Inflammatory macrophage treated with lipopolysaccharide for 4 hours (primary cell): ENCODE measurements around the gene PLXDC1.
A peak's percentile ranks its signal among the peaks of the same experiment; 100 is the strongest.
"Not testable (repeated sequence)": the region's sequence is repeated elsewhere in the genome, so short reads cannot be mapped to it uniquely, and the experiment has no call there.

Experiments used
- DNase-seq: peaks from one replicate; pipeline ENCODE4 v3.0.0-alpha.2; 2020

PLXDC1 gene

DNA sequence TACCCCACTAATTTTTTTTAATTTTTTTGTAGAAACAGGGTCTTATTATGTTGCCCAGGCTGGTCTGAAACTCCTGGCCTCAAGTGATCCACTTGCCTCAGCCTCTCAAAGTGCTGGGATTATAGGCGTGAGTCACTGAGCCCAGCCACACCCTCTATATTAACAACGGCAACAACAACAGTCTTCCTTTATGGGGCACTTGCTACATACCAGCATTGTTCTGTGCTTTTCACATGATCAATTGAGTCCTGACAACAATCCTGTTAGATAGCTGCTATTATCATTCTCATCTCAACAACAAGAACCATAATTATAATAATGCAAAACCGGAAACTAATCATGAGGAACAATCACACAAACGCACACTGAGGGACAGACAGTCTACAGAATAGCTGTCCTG lies 27.1 kb upstream of the PLXDC1 start:
- DNase-seq = no peak

DNA sequence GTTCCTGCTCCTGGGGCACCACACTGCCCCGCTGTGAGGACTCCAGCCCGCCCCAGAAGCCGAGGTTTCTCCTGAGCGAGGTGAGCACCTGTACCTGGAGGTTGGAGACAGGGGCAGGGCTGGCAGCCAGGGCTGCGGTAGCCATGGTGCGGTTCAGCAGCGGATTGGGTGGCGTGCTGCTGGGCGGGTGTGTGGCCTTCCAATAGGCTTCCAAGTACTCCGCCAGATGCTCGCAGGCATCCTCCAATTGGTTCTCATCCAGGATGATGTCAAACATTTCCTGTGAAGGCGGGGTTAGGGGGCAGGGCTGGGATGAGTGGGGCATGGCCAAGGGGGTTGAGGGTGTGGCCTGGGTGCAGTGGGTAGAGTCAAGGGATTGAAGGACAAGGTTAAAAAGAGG lies 25.8 kb upstream of the PLXDC1 start:
- no peak for DNase-seq

DNA sequence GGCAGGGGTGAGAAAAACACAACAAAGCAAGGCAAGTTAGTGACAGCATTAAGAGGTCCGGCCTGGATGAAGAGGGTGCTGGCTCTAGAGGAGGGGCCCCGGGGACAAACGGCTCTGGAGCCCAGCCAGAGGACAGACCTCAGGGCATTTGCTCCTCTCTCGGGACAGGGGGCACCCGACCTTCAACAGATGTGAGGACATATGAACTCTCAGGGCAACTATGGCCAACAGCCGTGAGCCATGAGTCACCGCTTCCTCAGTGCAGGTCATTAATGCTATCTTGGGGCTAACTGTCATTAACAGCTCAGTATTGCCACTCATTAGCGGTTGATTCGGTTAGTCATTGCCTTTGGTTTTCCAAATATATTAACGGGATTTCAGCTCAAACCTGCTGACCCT lies 24.3 kb upstream of the PLXDC1 start:
- DNase-seq = peak; percentile 40

DNA sequence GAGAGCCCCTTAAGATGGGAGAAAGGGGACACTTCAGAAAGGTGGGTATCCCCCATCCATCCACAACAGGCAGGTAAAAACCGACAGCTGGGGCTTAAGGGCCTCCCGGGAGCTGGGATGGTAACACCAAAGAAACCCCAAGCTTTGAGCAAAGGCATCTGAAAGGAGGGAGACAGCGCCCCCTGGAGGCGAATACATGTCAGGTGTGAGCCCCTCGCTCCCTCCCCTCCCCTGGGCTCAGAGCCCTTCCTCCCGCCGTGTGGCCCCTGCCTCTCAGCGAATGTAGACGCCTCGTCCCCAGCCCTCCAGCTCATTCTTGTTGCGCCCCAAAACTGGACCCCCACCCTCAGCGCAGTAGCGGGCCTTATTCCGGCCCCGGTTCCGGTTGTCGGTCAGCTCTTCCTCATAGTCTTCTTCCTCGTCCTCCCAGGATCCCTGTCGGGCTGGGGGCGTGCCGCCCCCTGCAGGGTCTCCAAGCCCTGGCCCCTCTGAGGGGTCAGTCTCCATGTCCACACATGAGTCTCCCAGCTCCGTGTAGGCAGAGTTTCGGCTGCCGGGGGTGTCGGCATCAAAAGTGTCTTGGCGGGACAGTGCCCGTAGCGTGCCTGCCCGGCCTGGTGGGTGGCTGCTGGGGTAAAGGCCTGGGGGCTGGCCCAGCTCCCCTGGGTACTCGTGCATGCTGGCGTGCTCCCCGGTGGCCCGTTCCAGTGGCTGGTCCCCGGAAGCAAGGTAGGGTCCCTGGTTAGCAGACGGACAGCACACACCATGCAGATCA lies 23.7 kb upstream of the PLXDC1 start:
- peak; percentile 60 for DNase-seq

DNA sequence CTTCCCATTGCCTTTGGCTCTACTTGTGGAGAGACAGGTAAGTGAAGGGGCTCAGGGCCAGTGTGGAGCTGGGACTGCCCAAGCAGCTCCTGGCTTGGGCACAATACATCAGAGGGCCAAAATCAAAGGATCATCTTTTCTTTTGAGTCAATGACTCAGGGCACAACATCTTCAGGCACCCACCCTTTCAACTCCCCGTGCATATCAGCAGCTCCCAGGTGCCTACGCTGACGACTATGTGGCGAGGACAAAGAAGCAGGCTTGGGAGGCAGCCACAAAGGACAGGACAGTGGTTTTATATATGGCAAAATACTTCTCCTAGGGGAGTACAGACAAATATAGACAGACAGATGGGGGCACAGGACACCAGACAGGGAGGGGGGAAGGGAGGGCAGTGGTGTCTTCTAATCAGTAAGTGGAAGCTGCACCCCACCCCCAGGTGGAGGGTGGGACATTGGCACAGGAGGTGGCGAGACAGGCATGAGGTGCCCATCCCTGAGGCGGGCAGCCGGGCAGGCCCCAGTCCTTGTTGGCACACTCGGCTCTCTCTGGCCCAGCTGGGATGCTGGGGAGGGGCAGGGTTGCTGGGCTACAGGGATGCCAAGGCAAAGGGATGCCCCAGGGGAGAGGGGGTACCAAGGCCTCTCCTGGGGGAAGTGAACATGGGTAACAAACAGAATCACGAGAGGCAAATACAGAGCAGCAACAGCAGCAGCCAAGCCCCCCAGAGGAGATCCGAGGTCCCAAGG lies 22.3 kb upstream of the PLXDC1 start:
- DNase-seq = no peak

DNA sequence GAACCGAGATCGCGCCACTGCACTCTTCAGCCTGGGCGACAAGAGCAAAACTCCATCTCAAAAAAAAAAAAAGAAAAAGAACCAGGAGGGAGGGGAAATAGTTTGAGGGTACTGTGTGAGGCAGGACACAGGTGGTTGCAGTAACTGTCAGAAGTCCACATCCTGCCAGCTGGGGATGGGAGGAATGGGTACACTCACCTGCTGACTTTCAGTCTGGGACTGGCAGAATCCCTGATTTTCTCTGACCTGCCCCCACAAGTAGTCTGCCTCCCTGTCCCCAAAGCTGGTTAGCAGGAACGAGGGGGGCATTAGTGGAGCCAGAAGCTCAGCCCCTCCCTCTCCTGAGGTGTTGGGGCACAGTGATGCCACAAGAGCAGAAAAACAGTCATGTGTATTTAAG lies 21.6 kb upstream of the PLXDC1 start:
- no peak for DNase-seq

DNA sequence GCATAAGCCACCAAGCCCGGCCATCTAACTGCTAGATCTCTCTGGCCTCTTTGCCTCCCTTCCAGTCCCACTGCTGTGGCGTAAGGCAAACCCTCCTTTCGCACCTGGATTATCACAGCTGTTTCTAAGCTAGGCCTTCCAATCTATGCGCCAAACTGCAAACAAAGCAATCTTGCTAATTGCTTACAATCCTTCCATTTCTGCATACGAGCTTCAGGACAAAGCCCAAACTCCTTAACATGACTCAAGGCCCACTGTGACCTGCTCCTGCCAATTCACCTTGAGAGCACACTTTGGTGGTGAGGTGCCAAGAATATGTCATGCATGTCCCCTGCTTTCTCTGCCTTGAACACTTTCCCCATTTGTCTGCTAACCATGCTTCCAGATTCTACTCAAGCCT lies 20.5 kb upstream of the PLXDC1 start:
- DNase-seq = no peak

DNA sequence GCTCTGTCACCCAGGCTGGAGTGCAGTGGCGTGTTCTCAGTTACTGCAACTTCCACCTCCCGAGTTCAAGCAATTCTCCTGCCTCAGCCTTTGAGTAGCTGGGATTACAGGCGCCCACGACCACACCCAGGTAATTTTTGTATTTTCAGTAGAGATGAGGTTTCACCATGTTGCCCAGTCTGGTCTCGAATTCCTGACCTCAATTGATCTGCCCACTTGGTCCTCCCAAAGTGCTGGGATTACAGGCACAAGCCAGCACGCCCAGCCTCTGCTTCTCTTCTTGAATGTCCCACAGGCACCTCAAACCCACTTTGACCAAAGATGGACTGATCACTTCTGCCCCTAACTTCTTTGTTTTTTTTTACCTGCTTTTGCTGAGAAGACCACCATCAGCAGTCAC lies 19.1 kb upstream of the PLXDC1 start:
- no peak for DNase-seq

DNA sequence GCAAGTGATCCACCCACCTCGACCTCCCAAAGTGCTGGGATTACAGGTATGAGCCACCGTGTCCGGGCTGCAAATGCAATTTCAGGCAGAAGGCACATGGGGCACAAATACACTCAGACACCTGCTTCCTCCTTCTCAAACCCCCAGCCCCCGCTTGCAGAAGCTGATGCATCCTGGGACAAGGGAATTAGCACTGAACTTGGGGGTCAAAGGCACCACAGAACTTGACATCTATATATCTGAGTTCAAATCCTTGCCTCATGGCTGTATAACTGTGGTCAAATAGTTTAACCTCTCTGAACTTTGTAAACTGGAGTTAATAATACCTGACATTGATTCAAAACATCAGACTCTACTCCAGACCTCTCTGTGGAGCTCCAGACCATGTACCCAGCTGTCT lies 18.7 kb upstream of the PLXDC1 start:
- no peak for DNase-seq

DNA sequence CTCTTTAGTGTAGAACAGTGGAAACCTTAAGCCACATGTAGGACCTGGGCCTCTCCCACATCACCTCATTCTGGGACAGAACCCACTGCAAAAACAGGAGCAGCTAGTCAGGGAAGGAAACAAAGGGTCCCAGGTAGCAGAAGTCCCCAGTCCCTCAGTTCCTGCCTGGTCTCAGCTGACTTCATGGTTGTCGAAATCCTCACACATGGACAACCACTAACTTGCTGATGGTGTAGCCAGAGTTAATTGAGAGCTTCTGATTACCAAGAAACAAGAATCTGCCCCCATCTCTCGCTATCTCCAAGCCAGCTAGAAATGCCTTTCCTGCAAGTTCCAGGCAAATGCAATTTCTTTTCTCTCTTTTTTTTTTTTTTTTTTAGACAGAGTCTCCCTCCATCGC lies 18.1 kb upstream of the PLXDC1 start:
- DNase-seq = no peak

DNA sequence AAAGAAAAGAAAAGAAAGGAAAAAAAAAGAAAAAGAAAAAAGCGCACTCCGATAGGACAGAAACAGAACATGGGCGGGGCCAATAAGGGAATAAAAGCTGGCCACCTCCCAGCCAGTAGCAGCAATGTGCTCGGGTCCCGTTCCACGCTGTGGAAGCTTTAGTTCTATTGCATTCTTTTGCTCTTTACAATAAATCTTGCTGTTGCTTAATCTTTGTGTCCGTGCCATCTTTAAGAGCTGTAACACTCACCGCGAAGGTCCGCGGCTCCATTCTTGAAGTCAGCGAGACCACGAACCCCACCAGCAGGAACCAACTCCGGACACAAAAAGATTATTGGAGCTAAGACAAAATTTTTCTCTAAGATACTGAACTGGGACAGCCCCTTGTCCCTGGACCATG lies 17.7 kb upstream of the PLXDC1 start:
- DNase-seq = no peak

DNA sequence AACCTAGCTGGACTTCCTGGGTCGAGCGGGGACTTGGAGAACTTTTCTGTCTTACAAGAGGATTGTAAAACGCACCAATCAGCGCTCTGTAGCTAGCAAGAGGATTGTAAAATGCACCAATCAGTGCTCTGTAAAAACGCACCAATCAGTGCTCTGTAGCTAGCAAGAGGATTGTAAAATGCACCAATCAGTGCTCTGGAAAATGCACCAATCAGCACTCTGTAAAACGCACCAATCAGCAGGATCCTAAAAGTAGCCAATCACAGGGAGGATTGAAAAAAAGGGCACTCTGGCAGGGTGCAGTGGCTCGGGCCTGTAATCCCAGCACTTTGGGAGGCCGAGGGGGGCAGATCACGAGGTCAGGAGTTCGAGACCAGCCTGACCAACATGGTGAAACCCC lies 17.1 kb upstream of the PLXDC1 start:
- not testable (repeated sequence) for DNase-seq

DNA sequence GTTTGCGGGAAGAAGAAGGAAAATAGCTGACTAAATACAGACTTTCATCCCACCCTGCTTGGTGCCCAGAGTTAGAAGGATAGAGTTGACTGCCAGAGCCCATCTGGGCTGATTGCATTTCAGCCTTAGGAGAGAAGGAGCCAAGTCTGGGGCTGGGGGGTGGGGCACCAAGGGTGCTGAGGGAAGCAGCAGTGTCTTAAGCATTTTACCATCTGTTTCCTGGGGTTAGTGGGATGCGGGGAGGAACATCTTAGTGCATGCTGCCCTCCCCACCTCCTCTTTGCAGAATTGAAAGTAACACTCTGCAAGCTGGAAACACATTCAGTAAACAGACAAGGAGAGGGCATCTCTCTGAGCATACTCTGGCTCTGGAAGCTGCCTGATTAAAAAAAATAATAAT lies 16.0 kb upstream of the PLXDC1 start:
- peak; percentile 34 for DNase-seq

DNA sequence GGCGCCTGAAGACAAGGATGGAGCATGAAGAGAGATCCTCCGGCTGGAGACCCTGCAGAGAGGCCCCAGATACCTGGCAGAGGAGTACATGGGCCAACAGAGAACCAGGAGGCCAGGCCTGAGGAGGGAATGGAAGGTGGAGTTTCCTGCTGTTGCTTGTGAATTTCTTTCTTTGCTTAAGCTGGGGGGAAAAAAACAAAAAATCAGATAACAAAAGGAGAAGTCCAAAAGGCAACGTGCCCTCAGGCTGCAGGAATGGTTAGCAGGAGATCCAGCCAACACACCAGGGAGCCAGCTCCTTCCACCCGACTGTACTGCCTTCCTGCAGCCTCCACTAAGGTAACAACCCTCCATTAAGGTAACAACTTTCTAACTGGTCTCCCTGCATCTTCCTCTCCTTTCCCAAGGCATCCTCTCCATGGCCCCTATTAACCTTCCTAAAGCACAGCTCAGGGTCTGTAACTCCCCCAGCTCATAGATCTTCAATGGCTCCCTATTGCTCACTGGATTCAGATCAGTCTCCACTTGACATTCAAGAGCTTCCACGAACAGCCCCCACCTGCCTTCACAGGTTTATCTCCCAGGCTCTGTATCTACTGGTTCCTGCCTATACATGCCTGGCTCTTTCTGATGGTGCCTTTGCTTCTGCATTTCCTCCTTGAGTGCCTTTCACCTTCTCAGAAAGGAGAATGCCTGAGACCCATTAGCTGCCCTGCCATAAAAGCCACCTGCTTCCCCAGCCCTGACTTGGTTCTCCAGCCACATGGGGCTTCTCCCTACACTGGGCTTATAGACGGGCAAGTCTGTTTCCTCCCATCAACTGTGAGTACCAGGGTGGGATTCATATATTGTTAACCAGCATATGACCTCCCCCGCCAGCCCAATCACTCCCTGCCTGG lies 15.2 kb upstream of the PLXDC1 start:
- no peak for DNase-seq

DNA sequence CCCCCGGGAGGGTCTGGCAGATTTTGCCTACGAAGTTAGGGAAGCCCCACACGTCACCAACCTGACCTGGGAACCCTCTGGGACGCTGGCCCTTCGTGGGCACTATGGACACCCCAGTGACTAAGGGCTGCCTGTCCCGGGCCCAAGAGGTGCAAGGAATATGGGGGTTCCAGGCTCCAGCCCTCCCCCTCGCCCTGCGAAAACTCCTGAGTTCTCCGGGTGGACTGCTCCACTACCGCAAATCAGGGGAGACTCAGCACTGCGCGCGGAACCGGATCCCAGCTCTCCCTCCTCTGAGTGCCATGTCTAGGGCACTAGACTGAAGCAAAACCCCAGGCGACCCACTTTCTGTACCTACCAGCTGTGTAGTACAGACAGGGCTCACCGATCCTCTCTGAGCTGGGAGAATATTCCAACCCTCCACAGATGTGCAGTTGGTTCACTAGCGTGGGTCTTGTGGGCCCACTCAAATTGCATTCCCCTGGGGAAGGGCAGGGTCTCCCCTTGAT lies 14.5 kb upstream of the PLXDC1 start, which contains the start of gene ARL5C:
ARL5C (minus strand) TSS at position 321 of the 509 bp plus-strand sequence. CDS start 401 bp downstream, outside the sequence.
- DNase-seq = no peak

DNA sequence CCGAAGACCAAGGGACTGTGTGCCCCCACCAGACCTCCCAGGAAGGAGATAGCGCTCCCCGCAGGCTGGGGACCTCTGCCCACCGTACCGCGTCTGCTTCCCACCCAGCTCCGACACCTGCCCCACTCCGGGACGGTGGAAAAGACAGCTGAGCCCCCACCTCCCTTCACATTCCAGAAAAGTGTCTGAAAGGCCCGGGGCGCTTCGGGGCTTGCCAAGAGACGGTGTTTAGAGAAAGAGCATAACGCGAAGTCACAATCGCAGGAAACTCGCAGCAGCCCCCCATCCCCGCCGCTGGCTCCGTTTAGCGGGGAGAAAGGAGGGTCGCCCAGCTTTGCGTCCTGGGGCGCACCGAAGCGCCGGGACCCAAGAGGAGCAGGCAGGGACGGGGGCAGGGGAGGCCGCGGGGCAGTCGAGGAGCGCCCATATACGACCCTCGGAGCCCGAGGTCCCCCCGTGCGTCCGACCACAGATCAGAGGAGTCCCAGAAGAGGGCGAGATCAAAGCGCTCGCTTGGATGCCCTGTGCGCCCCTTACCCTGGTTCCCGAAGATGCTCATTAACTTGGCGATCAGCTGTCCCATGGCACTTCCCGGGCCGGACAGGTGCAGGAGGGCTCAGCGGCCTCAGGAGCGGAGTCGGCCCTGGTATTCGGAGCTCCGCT lies 13.9 kb upstream of the PLXDC1 start:
- no peak for DNase-seq

DNA sequence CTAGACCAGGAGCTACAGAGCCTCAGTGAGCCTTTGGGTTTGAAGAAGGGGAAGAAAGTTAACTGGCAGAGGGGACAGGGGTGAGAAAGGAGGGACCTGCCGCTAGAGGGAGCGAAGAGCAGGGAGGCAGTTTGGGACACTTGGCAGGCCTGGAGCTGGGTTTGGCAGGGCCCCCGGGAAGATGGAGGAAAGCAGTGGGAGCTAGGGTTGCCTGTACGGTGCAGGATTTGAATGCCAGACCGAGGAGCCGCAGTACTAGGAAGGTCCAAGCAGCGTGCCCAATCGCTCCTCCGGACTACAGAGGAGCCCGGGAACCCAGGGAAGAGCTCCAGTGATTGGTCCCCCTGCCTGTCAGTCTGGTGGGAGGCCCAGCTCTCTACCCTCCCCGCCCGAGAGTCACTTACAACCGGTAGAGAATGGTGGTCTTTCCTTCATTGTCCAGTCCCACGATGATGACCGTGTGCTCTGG lies 13.3 kb upstream of the PLXDC1 start:
- DNase-seq = peak; percentile 79

DNA sequence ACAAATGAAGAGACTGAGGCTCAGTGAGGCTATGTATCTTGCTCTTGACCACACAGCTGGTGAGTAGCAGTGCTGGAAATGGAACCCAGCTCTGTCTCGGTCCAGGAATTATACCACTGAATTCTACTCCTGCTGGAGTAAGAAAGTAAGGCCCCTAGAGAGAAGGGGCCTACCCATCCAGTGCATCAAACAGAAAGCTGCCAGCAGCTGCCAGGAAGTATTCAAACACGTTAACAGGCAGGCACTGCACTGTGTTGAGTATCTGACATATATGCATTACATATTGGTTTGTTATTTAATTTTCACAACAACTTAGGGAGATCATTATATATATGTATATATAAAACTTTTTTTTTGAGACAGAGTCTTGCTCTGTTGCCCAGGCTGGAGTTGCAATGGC lies 10.5 kb upstream of the PLXDC1 start:
- DNase-seq = no peak

DNA sequence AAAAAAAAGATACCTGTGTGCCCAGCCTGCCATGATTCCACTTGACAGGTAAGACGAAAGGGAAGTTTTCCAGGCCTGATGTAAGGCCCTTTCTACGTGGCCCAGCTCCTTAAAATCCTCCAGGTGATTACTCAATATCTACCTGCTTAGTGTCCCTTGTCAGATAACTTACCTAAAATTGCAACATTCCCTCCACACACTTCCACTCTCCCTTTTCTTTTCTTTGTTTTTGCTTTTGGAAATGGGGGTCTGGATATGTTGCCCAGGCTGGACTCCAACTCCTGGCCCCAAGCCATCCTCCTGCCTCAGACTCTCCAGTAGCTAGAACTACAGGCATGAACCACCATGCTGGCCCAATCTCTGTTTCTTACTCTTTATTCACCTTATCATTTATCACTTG lies 7.2 kb upstream of the PLXDC1 start:
- DNase-seq = no peak

DNA sequence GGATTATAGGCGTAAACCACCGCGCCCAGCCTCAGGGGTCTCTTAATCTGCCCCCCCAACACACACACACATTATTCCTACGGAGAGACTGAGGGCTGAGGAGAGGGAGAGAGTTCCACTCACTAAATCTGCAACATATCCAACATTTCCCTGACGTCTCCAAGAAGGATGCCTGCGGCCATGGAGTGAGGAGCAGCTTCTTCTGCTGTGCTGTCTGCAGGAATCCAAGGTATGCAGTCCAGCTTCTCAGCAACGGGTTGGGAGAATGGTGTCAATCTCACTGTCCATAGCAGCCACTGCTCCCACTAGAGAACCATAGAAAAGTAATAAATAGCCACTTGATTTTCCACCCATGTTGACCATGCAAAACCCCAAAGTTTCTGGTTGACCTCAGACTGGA lies 5.1 kb upstream of the PLXDC1 start:
- no peak for DNase-seq

DNA sequence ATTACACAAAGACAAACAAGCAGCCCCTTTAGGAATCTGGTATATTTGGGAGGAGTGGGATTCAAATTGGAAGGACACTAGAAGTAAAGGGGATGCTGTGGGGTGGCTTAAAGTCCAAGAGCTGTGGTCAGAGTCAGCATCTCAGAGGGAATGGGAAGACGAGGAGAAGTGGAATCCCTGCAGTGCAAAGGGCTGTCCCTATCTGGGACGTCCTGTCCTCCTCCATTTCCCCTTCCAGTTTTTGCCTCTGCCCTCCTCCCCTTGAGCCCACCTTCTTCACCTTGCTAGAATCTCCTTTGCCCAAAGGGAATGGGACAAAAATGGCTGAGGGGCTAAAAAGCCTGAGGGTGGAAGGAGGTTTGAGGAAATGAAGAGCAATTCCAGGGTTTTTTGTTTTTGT lies 4.2 kb upstream of the PLXDC1 start:
- no peak for DNase-seq

DNA sequence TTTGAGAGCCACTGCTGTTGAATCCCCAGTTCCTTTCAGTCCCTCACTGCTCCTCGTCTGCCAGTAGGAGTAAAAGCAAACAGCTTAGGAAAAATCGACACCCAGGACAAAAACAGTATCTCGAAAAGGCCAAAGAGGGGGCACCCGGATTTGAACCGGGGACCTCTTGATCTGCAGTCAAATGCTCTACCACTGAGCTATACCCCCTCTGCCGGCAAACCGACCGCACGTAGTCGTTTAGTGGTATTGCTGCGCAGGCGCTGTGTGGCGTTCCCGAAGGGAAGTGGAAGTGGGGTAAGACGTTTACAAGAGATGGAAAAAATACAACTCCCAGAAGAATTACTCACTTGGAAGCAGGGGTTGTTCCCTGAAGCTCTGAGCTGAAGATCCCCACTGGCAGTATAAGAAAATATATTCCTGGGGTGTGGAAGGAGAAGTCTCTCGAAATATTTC lies 2.2 kb upstream of the PLXDC1 start:
- DNase-seq = peak; percentile 89
